ENCODE data around the gene PARD6G.
"Not testable (repeated sequence)": the region's sequence is repeated elsewhere in the genome, so short reads cannot be mapped to it uniquely, and the experiment has no call there.

PARD6G gene

DNA sequence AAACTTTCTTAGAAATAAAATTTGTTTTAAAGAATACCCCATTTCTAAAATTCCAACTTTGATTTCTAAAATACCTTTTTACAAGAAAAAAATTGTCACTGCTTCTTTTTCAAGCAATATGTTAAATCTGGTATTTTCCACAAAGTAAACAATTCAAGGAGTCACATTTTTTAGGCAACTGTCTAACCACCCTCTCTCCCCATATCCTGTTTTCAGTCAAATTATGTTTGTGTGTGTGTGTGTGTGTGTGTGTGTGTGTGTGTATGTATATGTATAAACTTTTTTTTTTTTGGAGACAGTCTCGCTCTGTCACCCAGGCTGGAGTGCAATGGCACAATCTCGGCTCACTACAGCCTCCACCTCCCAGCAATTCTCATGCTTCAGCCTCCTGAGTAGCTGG lies 79.0 kb downstream of the PARD6G start:
- no peak for DNase-seq

DNA sequence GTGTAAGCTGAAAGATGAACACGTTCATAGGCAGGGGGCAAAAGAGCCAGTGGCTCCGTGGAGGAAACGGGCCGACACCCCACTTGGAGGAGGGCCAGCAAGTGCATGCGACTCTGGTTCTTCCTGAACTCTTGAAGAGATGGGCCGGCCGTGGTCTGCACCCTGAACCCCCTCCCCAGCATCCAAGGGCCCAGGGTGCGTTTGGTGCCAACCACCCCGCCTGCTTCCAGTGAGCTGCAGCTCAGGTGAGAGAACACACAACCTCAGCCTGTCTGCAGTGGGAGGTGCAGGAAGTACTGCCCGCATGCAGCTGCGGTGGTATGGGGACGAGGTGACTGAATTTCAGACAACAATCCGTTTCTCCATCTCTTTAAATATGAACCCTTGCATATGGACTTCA lies 79.4 kb downstream of the PARD6G start:
- no peak for DNase-seq

DNA sequence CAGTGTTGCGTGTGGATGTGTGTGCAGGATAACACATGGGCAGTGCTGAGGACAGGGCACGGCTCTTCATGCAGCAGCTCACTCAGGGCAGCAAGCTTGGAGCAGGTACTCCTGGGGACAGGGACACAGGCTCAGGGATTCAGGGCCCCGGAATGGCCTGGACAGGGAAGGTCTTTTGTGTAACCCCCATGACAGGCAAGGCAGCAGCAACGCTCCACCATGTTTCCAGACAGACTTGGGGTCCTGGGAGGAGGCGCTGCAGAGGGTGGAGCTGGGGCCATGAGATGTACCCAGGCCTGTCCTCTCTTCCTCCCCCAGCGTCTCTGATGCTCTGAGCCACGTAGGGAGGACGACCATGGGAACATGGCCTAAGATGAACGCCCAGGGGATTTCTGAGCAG lies 80.0 kb downstream of the PARD6G start:
- DNase-seq = no peak

DNA sequence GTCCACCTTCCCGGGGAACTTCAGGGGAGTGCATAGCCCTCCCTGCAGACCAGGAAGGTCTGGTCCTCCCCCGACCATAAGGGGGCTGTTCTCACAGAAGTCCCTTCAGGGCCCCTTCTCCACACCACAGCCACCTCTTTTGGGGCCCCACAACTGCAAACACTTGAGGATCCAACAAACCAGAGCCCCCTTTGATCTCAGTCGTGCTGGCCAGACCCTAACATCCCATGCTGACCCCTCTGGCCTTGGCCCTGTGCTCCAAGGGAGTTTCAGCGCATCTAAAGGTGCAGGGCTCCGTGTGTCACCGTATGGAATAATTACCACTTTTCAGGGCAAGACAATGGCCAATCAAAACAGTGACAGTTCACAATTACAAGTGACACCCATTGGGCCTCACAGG lies 80.6 kb downstream of the PARD6G start:
- DNase-seq = no peak

DNA sequence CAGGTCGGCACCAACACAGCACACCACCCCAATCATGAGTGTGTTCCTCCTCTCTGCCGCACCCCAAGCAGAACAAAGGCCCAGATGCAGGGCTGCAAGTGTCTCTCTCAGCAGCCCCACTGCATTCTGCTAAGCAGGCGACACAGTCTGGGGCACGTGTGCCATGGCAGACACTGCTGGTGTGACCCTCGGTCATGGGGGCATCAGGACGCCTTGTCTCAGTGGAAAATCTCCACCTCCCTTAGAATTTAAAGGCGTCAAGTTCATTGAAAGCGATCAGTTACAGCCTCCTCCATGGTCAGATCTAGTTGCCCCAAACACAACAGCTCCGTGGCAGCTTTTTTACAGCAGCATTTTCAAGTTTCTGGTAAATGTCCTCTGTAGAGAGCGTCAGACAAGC lies 81.1 kb downstream of the PARD6G start:
- no peak for DNase-seq

DNA sequence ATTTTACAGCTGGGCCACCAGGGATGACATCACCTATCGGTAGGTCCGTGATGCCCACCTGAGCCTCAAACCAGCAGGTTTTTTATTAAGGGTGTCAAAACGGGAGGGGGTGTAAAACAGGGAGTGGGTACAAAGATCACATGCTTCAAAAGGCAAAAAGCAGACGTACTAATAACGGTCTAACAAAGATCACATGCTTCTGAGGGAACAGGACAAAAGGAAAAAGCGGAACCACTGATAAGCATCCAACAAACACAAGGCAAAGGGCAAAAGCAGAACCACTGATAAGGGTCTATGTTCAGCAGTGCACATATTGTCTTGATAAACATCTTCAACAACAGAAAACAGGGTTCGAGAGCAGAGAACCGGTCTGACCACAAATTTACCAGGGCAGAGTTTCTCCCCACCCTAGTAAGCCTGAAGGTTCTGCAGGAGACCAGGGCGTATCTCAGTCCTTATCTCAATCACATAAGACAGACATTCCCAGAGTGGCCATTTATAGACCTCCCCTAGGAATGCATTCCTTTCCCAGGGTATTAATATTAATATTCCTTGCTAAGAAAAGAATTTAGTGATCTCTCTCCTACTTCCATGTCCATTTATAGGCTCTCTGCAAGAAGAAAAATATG lies 82.5 kb downstream of the PARD6G start:
- DNase-seq = not testable (repeated sequence)

DNA sequence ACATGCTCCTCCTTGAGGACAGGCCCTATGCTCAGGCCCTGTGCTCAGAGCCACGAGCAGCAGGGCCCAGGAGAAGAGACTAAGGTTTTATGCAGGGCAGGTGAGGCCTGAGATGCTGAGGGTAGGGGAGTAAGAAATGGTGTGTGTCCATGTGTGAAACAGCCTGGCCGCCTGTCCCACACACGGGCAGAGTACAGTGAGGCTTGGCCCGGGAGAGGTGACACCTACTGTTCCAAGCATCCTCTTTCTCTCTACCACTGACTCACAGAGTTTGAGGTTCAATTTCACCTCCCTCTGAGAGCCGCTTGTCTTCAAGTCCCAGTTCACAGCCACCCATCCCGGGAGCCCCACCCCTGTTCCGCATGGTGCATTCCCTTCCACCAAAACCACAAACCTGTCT lies 84.1 kb downstream of the PARD6G start:
- DNase-seq = no peak

DNA sequence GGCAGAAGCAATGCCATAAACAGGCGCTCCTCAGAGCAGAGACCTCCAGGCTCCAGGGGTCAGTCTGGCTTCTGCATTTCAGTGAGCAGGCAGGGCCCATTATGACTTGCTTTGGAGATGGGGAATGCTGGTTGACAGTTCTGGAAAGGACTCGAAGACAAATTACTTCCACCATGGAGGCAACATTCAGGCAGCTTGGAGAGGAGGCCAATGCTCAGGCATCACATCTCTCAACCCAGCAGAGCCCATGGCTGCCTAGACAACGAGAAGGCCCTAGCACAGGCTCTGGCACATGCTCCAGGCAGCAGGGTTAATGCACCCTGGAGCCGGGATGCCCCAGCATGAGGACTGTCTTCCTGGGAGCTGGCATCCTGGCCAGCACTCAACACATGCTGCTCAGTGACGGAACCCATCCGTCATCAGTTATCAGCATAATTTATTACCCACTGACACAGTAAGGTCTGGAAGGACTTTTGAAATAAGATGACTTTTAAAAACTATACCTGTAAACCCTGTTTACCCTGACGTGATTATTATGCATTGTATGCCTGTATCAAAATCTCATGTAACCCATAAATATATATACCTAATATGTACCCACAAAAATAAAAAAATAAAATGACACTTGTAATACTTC lies 85.4 kb downstream of the PARD6G start:
- DNase-seq = no peak

DNA sequence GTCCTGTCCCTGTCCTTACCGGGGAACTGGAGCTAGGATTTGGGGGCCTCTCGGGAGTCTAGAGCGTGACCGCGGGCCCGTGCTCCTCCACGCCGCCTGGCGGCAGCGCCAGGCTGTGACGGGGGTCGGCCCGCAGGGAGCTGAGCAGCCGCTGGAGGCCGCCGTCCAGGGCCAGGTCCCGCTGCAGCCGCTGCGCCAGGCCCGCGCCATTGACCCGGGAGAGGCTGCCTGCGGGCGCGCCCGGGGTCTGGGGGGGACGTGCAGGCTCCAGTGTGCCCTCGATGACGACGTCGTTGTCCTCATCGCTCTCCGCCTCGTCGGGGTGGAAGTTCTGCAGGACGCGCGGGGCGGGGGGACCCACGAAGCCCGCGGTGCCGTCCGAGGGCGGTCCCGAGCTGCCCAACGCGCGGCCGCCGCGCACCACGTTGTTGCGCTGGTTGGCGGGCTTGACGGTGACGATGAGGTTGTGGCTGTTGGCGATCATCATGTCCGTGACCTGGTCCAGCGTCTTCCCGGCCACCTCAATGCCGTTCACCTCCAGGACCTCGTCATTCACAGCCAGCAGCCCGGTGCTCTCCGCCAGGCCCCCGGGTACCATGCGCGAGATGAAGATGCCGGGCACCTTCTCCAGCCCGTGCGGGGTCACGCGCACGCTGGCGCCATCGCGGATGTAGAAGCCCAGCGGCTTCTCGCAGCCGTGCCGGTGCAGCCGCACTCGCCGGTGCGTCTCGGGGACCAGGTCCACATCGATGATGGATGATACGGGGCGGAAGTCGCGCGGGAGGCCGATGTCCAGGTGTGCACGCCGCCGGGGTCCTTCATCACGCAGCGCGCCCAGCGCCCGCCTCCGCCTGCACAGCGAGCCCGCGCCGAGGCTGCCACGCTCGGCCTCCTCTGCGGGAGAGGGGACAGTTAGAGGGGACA lies 87.3 kb downstream of the PARD6G start:
- no peak for DNase-seq

DNA sequence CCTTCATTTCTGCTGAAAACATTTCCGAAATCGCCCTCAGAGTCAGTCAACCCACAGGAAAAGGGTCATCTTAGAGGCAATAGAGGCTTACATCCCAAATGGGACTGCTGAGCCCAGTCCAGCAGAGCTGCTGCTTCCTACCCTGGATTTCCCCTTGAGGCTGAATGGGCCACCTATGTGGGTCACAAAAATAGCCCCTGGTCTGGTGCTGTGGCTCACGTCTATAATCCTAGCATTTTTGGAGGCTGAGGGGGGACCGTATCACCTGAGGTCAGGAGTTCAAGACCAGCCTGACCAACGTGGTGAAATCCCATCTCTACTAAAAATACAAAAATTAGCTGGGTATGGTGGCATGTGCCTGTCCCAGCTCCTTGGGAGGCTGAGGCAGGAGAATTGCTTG lies 88.9 kb downstream of the PARD6G start:
- DNase-seq = no peak

DNA sequence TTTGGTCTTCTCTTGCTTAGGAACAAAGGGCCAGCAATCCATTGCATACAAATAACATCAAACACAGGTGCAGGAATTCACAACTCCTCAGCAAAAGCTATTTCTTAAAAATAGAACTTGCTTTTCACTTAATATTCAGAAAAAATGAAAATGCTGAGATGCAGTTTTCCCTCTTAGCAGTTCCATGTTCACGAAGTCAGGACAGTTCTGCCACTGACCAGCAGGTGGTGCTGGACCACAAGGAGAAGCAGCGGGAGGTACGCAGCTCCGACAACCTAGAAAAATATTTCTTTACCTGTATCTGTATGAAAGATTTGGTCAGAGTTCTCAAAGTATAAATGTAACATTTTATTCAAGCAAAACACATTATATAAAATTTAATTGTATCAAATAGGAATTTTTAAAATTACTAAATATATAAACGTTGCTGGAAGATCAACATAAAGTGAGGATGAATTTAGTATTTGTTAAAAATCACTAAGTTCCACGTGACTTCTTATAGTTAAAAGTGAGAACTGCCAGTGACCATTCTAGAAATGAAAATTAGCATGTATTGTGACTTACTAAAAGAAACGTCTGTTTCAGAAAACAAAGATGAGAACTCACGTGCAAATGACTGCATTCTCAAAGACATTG lies 89.5 kb downstream of the PARD6G start:
- peak; percentile 72 for DNase-seq

DNA sequence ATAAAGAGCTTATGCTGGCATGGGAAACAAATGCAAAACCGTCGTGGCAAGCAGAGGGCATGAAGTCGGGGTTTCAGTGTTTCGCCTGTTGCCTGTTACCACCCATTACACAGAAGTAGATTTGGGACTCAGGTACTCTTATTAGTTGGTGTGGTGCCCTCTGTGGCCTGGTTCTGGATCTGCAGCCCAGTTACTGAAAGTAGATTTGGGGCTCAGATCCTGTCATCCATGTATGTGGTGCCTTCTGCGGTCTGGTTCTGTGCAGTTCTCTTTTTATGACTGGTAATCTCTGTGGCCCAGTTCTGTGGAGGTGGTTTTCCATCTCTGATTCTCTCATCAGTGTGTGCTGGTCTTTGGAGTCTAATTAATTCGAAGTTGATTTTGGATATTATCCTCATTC lies 93.0 kb downstream of the PARD6G start:
- no peak for DNase-seq

DNA sequence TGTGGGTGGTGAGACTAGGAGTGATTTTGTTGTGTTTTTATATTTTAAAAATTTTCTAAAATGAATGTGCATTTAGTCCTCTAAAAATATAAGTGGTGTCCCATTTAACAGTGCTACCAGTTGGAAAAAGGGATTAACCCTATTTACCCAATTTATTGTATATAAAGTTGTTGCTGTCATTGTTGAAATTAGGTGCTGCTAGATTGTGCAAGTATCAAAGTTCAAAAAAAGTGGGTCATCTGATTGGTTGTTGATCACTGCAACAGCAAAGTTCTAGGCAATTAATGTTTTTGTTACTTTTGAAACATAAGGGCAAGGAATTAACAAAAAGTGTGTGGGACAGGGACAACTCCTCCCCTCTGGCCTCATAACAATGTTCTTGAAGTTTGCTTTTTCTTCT lies 97.6 kb downstream of the PARD6G start:
- no peak for DNase-seq

DNA sequence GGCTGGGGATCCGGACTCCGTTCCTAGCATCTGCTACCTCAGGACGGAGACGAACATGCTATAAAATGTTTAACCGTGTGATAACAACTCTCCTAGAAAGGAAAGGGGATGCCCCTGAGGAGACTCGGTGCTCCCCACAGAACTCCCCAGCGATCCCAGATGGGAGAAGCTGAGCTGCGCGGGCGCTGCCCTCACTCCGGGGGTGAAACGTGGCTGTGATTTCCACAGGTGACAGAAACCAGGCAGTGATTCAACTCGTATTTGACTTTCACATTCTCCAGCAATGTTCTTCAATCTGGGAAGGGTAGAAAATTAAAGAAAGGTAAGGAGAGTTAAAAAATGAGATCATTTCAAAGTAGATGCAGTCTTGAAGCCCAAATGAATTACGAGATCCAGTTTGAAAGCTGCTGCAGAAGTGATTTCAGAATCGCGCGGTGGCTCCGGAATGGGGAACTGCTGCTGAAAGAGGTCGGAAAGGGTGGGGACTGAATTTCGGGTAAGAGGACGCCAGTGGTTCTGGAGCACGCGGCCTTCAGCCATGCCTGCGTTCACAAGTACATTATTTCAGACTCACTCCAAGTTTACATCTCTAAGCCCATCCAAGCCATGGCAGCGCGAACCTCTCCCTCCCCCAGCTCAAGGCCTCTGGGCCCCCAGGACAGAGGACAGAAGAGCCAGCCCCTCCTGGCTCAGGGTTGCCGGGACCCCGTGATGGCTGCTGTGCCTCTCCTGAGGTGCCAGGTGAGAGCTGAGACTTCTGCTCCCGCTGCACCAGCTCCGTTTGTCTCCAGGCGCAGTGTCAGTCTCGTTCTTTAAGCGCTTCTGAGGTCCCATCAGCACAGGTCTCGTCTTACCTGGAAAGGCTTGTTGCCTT lies 98.8 kb downstream of the PARD6G start:
- peak; percentile 32 for DNase-seq

DNA sequence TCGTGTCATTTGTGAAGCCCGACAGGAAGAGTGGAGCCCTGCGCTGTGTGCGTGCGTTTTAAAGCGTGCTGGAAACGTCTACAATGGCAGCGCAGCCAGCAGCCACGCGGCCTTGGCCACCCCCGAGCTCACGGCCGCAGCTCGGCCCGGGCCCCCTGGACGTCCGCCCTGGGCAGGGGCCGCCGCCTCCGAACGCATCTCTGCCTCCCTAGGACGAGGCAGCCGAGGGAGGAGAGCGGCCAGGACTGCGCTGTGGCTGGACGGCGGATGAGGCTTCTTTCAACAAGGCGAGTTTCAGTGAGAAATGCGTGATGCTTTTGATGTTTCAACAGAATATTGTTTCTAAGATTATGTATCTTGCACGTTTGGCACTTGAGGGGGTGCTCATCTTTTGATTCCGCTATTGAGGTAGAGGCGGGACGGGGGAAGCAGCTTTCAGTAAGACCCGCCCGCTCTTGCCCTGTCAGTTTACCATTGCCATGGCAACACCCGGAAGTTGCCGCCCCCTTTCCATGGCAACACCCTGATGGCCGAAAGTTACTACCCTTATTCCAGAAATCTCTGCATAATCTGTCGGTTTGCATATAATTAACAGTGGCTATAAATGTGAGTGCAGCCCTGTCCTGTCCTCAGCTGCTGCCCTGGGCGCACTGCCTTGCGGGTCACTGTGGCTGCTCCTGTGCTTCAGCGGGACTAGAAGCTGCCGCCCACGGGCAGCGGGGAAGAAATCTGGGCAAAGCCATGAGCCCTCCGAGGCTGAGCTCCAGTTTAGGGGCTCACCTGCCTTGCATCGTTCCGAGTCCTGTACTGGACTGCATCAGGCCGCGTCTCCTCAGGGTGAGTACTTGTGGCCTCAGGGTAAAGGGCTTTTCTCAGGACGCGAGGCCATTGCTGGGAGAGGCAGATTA lies 99.6 kb downstream of the PARD6G start:
- DNase-seq = peak; percentile 95

DNA sequence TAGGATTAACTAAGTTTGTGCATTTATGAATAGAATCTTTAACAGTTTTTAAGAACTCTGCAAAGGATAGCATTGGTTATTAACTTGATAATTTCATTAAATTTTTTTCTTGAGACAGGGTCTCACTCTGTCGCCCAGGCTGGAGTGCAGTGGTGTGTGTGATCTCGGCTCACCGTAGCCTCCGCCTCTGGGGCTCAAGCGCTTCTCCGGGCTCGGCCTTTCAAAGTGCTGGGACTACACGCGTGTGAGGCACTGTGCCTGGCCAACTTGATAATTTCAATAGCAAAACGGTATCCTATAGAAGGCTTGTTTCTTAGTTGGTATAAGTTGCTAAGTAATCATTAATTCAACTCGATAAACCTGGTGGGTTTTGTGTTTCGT lies 100.3 kb downstream of the PARD6G start:
- DNase-seq = peak; percentile 52

DNA sequence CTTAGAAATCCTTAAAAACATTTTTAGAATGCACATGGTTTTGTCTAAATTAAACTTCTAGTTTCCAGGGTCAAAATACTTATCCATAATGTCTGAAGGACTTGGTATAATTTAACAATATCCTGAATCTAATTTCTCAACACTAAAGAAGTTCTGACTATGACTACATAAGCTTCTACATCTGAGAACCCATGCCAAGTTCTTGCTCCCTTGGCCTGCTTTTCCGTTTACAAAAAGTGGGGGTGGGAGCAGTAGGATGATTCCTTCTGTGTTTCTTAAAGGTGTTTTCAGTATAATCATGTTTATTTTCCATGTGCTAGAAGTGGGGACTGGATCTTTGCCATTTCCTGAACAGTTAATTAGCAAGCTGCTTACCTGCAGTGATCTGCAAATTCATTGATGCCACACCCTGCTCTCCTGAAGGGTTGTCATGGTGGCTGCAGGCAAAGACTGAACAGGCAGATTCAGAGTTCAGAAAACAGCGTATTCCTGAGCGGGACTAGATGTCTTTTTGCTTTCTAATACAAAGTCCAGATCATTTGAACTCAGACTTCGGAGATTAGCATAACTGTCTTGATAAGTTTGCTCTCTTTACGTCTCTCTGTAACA lies 102.0 kb downstream of the PARD6G start:
- DNase-seq = peak; percentile 34

DNA sequence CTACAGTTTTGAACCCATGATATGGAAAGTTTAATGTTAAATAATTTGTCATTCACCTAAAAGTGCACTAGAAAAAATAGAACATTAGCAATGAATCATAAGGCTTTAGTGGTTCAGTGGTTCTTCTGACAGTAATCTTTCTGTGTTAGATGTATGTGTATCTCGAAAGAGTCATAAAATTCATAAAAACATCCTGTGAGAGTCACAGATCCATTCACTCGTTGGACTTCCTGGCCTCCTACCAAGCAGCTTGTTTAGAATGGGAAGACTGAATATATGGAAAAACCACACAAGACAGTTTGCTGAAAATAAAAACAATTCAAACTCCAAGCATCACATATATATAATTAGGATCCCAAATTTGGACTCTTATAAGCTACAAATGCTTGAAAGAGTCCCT lies 103.4 kb downstream of the PARD6G start:
- no peak for DNase-seq

DNA sequence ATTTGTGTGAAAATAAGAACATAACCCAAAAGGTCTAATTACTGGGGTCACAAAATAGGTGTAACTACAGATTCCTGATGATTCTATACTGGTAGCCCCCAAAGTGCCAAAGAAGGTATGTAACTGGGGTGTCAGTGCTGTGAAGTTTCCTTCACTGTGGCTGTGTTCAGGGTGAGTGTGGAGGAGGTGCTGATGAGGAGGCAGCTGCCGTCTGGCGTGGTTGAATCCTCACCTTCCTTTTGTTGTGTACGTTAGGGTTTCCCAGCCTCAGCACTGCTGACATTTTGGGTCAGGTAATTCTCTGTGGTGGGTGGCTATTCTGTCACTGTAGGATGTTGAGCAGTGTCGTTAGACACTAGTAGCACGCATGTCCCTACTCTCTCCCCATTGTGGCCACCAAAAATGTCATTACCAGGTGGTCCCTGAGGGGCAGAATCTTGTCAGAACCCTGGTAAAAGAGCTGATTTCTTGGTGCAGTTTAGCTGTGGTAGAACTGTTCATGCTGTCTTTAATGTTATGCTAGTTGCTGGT lies 106.8 kb downstream of the PARD6G start:
- no peak for DNase-seq

DNA sequence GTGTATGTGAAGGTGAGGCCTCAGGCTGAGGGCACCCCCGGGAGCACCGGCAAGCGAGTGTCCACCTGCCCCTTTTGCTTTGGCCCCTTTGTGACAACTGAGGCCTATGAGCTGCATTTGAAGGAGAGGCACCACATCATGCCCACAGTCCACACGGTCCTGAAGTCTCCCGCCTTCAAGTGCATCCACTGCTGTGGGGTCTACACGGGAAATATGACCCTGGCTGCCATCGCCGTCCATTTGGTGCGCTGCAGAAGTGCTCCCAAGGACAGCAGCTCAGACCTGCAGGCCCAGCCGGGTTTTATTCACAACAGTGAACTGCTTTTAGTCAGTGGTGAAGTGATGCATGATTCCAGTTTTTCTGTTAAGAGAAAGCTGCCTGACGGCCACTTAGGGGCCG lies 109.3 kb downstream of the PARD6G start:
- DNase-seq = no peak

DNA sequence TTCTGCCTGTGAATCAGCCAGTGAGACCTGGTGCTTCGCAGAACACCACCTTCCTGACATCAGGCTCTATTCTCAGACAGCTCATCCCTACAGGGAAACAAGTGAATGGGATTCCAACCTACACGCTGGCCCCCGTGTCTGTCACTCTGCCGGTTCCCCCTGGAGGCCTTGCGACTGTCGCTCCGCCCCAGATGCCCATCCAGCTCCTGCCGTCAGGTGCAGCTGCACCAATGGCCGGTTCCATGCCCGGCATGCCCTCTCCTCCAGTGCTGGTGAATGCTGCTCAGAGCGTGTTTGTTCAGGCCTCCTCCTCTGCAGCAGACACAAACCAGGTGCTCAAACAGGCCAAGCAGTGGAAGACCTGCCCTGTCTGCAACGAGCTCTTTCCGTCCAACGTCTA lies 110.2 kb downstream of the PARD6G start:
- no peak for DNase-seq
